ENCODE data around the gene EIF4G1. TPM values are rescaled to one million over a fixed set of nuclear protein-coding genes. Genes with fewer than 3 reads are reported as not detected.
A peak's percentile ranks its signal among the peaks of the same experiment; 100 is the strongest.

EIF4G1 gene
- polyA plus RNA-seq, 1 donor, result 203 TPM

- Histone ChIP-seq H3K27me3 (ENCODE audit: control insufficient read depth, insufficient read depth, low read length) (no peaks in the 10 kb centered on the region), H3K9me3 (ENCODE audit: control insufficient read depth, low read depth, low read length) (no peaks in the 10 kb centered on the region), H3K27ac (ENCODE audit: low read length) (no peak overlapping the region), H3K4me1 (ENCODE audit: control insufficient read depth, insufficient read depth, low read length) (no peaks in the 10 kb centered on the region), H3K36me3 (ENCODE audit: control insufficient read depth, insufficient read depth, low read length) (peaks cover 42% of the 10 kb centered on the region), H3K4me3 (ENCODE audit: low read length) (no peak overlapping the region)
- DNase-seq, result no peak
- 90% methylated on average over 1 of the region's 3 CpGs for WGBS (ENCODE audit: insufficient coverage, low lambda C conversion rate)
Measured at GRCh38 chr3:184300378-184300720, 14.1 kb upstream of the EIF4G1 start.

GRCh38 chr3:184305577-184305976 is 8.8 kb upstream of the EIF4G1 start:
- peaks cover 72% of the 10 kb centered on the region for H3K36me3 ChIP-seq (ENCODE audit: control insufficient read depth, insufficient read depth, low read length)
- no peak for DNase-seq

GRCh38 chr3:184306341-184306972 is 7.9 kb upstream of the EIF4G1 start:
- Histone ChIP-seq H3K4me1 (ENCODE audit: control insufficient read depth, insufficient read depth, low read length) (no peaks in the 10 kb centered on the region), H3K27me3 (ENCODE audit: control insufficient read depth, insufficient read depth, low read length) (no peaks in the 10 kb centered on the region), H3K9me3 (ENCODE audit: control insufficient read depth, low read depth, low read length) (no peaks in the 10 kb centered on the region), H3K4me3 (ENCODE audit: low read length) (no peak overlapping the region), H3K36me3 (ENCODE audit: control insufficient read depth, insufficient read depth, low read length) (peaks cover 69% of the 10 kb centered on the region), H3K27ac (ENCODE audit: low read length) (no peak overlapping the region)
- DNase-seq, result no peak
- no CpG with 5 or more reads among the region's 4 CpGs for WGBS (ENCODE audit: insufficient coverage, low lambda C conversion rate)

More at GRCh38 chr3:184305577-184305976, 8.8 kb upstream of the EIF4G1 start:
- Histone ChIP-seq H3K4me1 (ENCODE audit: control insufficient read depth, insufficient read depth, low read length) (no peaks in the 10 kb centered on the region), H3K27me3 (ENCODE audit: control insufficient read depth, insufficient read depth, low read length) (no peaks in the 10 kb centered on the region), H3K4me3 (ENCODE audit: low read length) (no peak overlapping the region), H3K27ac (ENCODE audit: low read length) (no peak overlapping the region), H3K9me3 (ENCODE audit: control insufficient read depth, low read depth, low read length) (no peaks in the 10 kb centered on the region)
- no CpG with 5 or more reads among the region's 1 CpG for WGBS (ENCODE audit: insufficient coverage, low lambda C conversion rate)

- H3K4me1 ChIP-seq (ENCODE audit: control insufficient read depth, insufficient read depth, low read length), result no peaks in the 10 kb centered on the region
- no peaks in the 10 kb centered on the region for H3K27me3 ChIP-seq (ENCODE audit: control insufficient read depth, insufficient read depth, low read length)
- H3K4me3 ChIP-seq (ENCODE audit: low read length), result no peak overlapping the region
- no CpG with 5 or more reads among the region's 9 CpGs for WGBS (ENCODE audit: insufficient coverage, low lambda C conversion rate)
- no peaks in the 10 kb centered on the region for H3K9me3 ChIP-seq (ENCODE audit: control insufficient read depth, low read depth, low read length)
- no peak overlapping the region for H3K27ac ChIP-seq (ENCODE audit: low read length)
- peaks cover 54% of the 10 kb centered on the region for H3K36me3 ChIP-seq (ENCODE audit: control insufficient read depth, insufficient read depth, low read length)
- no peak for DNase-seq
Measured at GRCh38 chr3:184307915-184308314, 6.5 kb upstream of the EIF4G1 start.

- H3K9me3 ChIP-seq (ENCODE audit: control insufficient read depth, low read depth, low read length), result no peaks in the 10 kb centered on the region
- H3K4me3 ChIP-seq (ENCODE audit: low read length), result no peak overlapping the region
- H3K27me3 ChIP-seq (ENCODE audit: control insufficient read depth, insufficient read depth, low read length), result no peaks in the 10 kb centered on the region
- no peak for DNase-seq
- WGBS (ENCODE audit: insufficient coverage, low lambda C conversion rate), result no CpG with 5 or more reads among the region's 7 CpGs
- H3K36me3 ChIP-seq (ENCODE audit: control insufficient read depth, insufficient read depth, low read length), result peaks cover 46% of the 10 kb centered on the region
- no peak overlapping the region for H3K27ac ChIP-seq (ENCODE audit: low read length)
- H3K4me1 ChIP-seq (ENCODE audit: control insufficient read depth, insufficient read depth, low read length), result no peaks in the 10 kb centered on the region
Measured at GRCh38 chr3:184308744-184309143, 5.7 kb upstream of the EIF4G1 start.

- H3K4me1 ChIP-seq (ENCODE audit: control insufficient read depth, insufficient read depth, low read length), result peaks cover 2% of the 10 kb centered on the region
- H3K4me3 ChIP-seq (ENCODE audit: low read length), result no peak overlapping the region
- no peaks in the 10 kb centered on the region for H3K27me3 ChIP-seq (ENCODE audit: control insufficient read depth, insufficient read depth, low read length)
- peaks cover 25% of the 10 kb centered on the region for H3K36me3 ChIP-seq (ENCODE audit: control insufficient read depth, insufficient read depth, low read length)
- DNase-seq, result no peak
- H3K9me3 ChIP-seq (ENCODE audit: control insufficient read depth, low read depth, low read length), result no peaks in the 10 kb centered on the region
- no peak overlapping the region for H3K27ac ChIP-seq (ENCODE audit: low read length)
Measured at GRCh38 chr3:184311633-184312032, 2.8 kb upstream of the EIF4G1 start.

- WGBS (ENCODE audit: insufficient coverage, low lambda C conversion rate), result no CpG with 5 or more reads among the region's 89 CpGs
- Histone ChIP-seq H3K9me3 (ENCODE audit: control insufficient read depth, low read depth, low read length) (no peaks in the 10 kb centered on the region), H3K4me1 (ENCODE audit: control insufficient read depth, insufficient read depth, low read length) (peaks cover 21% of the 10 kb centered on the region)
Measured at GRCh38 chr3:184314700-184315542, 515 bp downstream of the EIF4G1 start.

GRCh38 chr3:184315543-184315867 is 1.1 kb downstream of the EIF4G1 start:
- no CpG with 5 or more reads among the region's 6 CpGs for WGBS (ENCODE audit: insufficient coverage, low lambda C conversion rate)

More at GRCh38 chr3:184314700-184315542, 515 bp downstream of the EIF4G1 start:
- peak in 1 of 2 donors; percentile 82 for DNase-seq
- no peaks in the 10 kb centered on the region for H3K27me3 ChIP-seq (ENCODE audit: control insufficient read depth, insufficient read depth, low read length)
- H3K36me3 ChIP-seq (ENCODE audit: control insufficient read depth, insufficient read depth, low read length), result peaks cover 33% of the 10 kb centered on the region
- peak overlapping the region; percentile 91 for H3K27ac ChIP-seq (ENCODE audit: low read length)
- peak overlapping the region; percentile 96 for H3K4me3 ChIP-seq (ENCODE audit: low read length)

GRCh38 chr3:184315871-184316661 is 1.7 kb downstream of the EIF4G1 start:
- peak in 1 of 2 donors; percentile 67 for DNase-seq
- Histone ChIP-seq H3K27ac (ENCODE audit: low read length) (peak overlapping the region; percentile 91), H3K9me3 (ENCODE audit: control insufficient read depth, low read depth, low read length) (no peaks in the 10 kb centered on the region), H3K36me3 (ENCODE audit: control insufficient read depth, insufficient read depth, low read length) (peaks cover 44% of the 10 kb centered on the region), H3K4me1 (ENCODE audit: control insufficient read depth, insufficient read depth, low read length) (peaks cover 21% of the 10 kb centered on the region), H3K27me3 (ENCODE audit: control insufficient read depth, insufficient read depth, low read length) (no peaks in the 10 kb centered on the region), H3K4me3 (ENCODE audit: low read length) (peak overlapping the region; percentile 96)
- no CpG with 5 or more reads among the region's 16 CpGs for WGBS (ENCODE audit: insufficient coverage, low lambda C conversion rate)

More at GRCh38 chr3:184315543-184315867, 1.1 kb downstream of the EIF4G1 start:
- DNase-seq, result no peak
- no peaks in the 10 kb centered on the region for H3K27me3 ChIP-seq (ENCODE audit: control insufficient read depth, insufficient read depth, low read length)
- H3K27ac ChIP-seq (ENCODE audit: low read length), result peak overlapping the region; percentile 91
- H3K36me3 ChIP-seq (ENCODE audit: control insufficient read depth, insufficient read depth, low read length), result peaks cover 38% of the 10 kb centered on the region
- H3K4me1 ChIP-seq (ENCODE audit: control insufficient read depth, insufficient read depth, low read length), result peaks cover 21% of the 10 kb centered on the region
- H3K4me3 ChIP-seq (ENCODE audit: low read length), result peak overlapping the region; percentile 96
- no peaks in the 10 kb centered on the region for H3K9me3 ChIP-seq (ENCODE audit: control insufficient read depth, low read depth, low read length)

- H3K36me3 ChIP-seq (ENCODE audit: control insufficient read depth, insufficient read depth, low read length), result peaks cover 51% of the 10 kb centered on the region
Measured at GRCh38 chr3:184316792-184317191, 2.4 kb downstream of the EIF4G1 start.

More at GRCh38 chr3:184316792-184317191, 2.4 kb downstream of the EIF4G1 start:
- H3K4me3 ChIP-seq (ENCODE audit: low read length), result peak overlapping the region; percentile 96
- no peak for DNase-seq
- no peaks in the 10 kb centered on the region for H3K9me3 ChIP-seq (ENCODE audit: control insufficient read depth, low read depth, low read length)
- H3K27ac ChIP-seq (ENCODE audit: low read length), result no peak overlapping the region
- H3K27me3 ChIP-seq (ENCODE audit: control insufficient read depth, insufficient read depth, low read length), result no peaks in the 10 kb centered on the region
- peaks cover 21% of the 10 kb centered on the region for H3K4me1 ChIP-seq (ENCODE audit: control insufficient read depth, insufficient read depth, low read length)
- WGBS (ENCODE audit: insufficient coverage, low lambda C conversion rate), result no CpG with 5 or more reads among the region's 7 CpGs

Measured in large intestine (tissue), 3 donors.